GM12875 (cell line): ENCODE data around the gene RASAL2.

Source experiments
- H3K4me3 ChIP-seq: one replicate; pipeline ENCODE4 v1.5.1; 2011; ENCODE audit warnings: low read depth, low read length, control low read depth
- CTCF ChIP-seq: IDR thresholded peaks from 2 replicates; pipeline ENCODE4 v1.5.1; 2011; ENCODE audit warnings: low read depth, mild to moderate bottlenecking, control low read depth, inconsistent platforms, low read length, moderate library complexity, borderline replicate concordance; ENCODE audit not compliant: insufficient read depth

Gene RASAL2

GRCh38 chr1:178408871-178409270, 315.0 kb downstream of the RASAL2 start:
- TF ChIP-seq CTCF, result no peak
- no peak overlapping the region for H3K4me3 ChIP-seq

- no peak for TF ChIP-seq CTCF
- H3K4me3 ChIP-seq, result no peak overlapping the region
Observed at GRCh38 chr1:178409541-178409940, 315.6 kb downstream of the RASAL2 start.

- TF ChIP-seq CTCF, result no peak
- H3K4me3 ChIP-seq, result no peak overlapping the region
Observed at GRCh38 chr1:178411756-178412399, 318.0 kb downstream of the RASAL2 start.

GRCh38 chr1:178412400-178412770, 318.5 kb downstream of the RASAL2 start:
- TF ChIP-seq CTCF, result no peak

GRCh38 chr1:178417858-178418257, 324.0 kb downstream of the RASAL2 start:
- no peak for TF ChIP-seq CTCF
- H3K4me3 ChIP-seq, result no peak overlapping the region

More at GRCh38 chr1:178412400-178412770, 318.5 kb downstream of the RASAL2 start:
- H3K4me3 ChIP-seq, result no peak overlapping the region

- no peak for TF ChIP-seq CTCF
- H3K4me3 ChIP-seq, result no peak overlapping the region
Observed at GRCh38 chr1:178418284-178418955, 324.5 kb downstream of the RASAL2 start.

GRCh38 chr1:178434360-178434759, 340.5 kb downstream of the RASAL2 start:
- no peak for TF ChIP-seq CTCF
- H3K4me3 ChIP-seq, result no peak overlapping the region
